Measurements from ENCODE around the gene SKP1.

The SKP1 gene

DNA sequence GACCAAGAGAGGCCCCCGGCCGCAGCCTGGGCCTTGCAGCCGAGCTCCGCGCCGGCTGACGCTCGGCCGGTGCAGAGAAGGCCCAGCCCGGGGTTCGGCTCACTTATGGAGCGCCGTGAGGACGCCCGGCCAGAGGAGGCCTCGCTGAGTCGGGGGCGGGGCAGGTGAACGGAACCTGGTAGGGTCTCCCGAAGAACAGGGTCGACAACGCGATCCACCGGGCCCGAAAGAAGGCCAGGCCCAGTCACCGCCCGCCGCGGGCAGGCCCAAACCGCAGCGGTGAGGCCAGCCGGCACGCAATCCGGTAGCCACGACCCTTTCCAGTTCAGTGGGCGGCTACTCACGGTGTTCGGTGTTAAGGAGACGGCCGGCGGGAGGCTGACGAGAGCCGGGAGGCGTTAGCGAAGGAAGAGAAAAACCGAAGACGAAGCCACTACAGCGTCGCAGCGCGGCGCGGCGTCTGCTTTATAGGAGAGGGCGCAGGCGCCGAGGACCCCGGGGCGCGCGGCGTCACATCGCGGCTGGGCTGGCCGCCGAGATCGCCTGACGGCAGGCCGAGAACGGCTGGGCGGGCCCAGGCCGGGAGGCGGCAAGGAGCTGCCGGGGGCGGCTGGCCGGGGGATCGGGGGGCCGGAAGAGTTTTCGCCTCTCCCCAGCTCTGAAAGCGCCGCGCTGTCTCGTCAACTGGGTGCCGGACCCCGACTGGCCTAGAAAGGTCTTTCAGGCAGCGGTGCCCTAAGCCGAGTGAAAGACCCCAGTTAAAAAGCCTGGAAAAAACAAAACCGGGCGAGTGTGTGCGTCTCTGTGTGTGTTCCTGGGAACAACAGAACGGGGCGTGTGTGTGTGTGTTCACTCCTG, at the start of gene SKP1:
Gene SKP1, minus strand, starts transcription at position 440 of the 858 bp plus-strand sequence. CDS start 2,928 bp downstream, outside the sequence.
- Histone ChIP-seq H3K9me2 (replicated peaks; ENCODE audit: control insufficient read depth, low read length) (no peaks in the 10 kb centered on the region), H3K36me3 (ENCODE audit: control insufficient read depth, low read length) (peaks cover 30% of the 10 kb centered on the region), H3K27ac (ENCODE audit: low read depth, low read length) (peak within 1 kb of the TSS; percentile 75), H3K27me3 (ENCODE audit: control insufficient read depth, low read length) (no peaks in the 10 kb centered on the region), H3F3A (ENCODE audit: control insufficient read depth, insufficient read depth) (no peaks in the 10 kb centered on the region), H3K4me2 (ENCODE audit: low read length) (peak within 1 kb of the TSS; percentile 96), H3K79me2 (ENCODE audit: control insufficient read depth, low read length) (peaks cover 58% of the 10 kb centered on the region), H4K20me1 (ENCODE audit: control insufficient read depth, insufficient read depth, low read depth, low read length) (peaks cover 19% of the 10 kb centered on the region), H3K4me1 (ENCODE audit: control insufficient read depth, low read length) (peaks cover 17% of the 10 kb centered on the region), H3K9me3 (ENCODE audit: control insufficient read depth, insufficient read depth, low read length) (no peaks in the 10 kb centered on the region), H3K4me3 (ENCODE audit: low read length) (peak within 1 kb of the TSS; percentile 99)
- no peak for TF ChIP-seq EZH2phosphoT487 (IDR thresholded peaks at IDR 0.05; ENCODE audit: borderline replicate concordance, low read length)
- TF ChIP-seq, protein P1, sequence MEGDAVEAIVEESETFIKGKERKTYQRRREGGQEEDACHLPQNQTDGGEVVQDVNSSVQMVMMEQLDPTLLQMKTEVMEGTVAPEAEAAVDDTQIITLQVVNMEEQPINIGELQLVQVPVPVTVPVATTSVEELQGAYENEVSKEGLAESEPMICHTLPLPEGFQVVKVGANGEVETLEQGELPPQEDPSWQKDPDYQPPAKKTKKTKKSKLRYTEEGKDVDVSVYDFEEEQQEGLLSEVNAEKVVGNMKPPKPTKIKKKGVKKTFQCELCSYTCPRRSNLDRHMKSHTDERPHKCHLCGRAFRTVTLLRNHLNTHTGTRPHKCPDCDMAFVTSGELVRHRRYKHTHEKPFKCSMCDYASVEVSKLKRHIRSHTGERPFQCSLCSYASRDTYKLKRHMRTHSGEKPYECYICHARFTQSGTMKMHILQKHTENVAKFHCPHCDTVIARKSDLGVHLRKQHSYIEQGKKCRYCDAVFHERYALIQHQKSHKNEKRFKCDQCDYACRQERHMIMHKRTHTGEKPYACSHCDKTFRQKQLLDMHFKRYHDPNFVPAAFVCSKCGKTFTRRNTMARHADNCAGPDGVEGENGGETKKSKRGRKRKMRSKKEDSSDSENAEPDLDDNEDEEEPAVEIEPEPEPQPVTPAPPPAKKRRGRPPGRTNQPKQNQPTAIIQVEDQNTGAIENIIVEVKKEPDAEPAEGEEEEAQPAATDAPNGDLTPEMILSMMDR (IDR thresholded peaks at IDR 0.05; ENCODE audit: low read depth, low read length, poor library complexity, severe bottlenecking), result no peak

DNA sequence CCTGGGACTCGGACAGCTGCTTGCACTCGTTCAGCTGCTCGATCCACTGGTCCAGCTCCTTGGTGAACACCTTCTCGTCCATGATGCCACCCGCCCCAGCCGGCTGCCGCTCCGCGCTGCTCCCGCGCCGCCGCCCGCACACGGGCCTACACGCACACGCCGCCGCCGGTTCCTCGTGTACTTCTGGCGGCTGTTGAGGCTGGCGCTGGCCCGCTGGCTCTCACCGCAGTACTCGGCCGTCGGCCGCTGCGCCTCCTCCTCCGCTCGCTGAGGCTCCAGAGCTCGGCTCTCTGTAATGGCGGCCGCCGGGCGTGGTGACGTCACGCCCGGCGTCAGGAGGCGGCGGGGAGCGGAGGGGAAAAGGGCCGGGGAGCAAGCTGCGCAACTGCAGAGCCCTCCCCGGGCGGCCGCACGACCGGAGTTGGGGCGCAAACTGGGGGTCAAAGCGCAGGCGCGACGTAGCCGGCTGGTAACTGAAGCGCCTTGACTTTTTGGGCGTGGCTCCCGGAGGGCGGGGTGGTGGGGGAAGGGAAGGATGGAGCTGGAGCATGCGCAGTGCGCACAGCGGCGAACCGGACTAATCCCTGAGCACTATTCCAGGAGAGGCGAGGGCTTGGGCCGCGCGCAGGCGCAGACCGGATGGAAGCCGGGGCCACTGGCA, 49.2 kb upstream of the SKP1 start, which contains the start of gene PPP2CA:
Gene PPP2CA, minus strand, starts transcription at position 294 of the 661 bp plus-strand sequence. Its CDS starts 212 bp downstream, at position 82.
- TF ChIP-seq, protein P1 (IDR thresholded peaks at IDR 0.05; ENCODE audit: low read depth, low read length, poor library complexity, severe bottlenecking), result no peak
- TF ChIP-seq EZH2phosphoT487 (IDR thresholded peaks at IDR 0.05; ENCODE audit: borderline replicate concordance, low read length), result no peak
- Histone ChIP-seq H3K27ac (ENCODE audit: low read depth, low read length) (peak within 1 kb of the TSS; percentile 83), H3K9me2 (replicated peaks; ENCODE audit: control insufficient read depth, low read length) (no peaks in the 10 kb centered on the region), H3K9me3 (ENCODE audit: control insufficient read depth, insufficient read depth, low read length) (no peaks in the 10 kb centered on the region), H3K36me3 (ENCODE audit: control insufficient read depth, low read length) (peaks cover 48% of the 10 kb centered on the region), H3F3A (ENCODE audit: control insufficient read depth, insufficient read depth) (no peaks in the 10 kb centered on the region), H3K79me2 (ENCODE audit: control insufficient read depth, low read length) (peaks cover 62% of the 10 kb centered on the region), H4K20me1 (ENCODE audit: control insufficient read depth, insufficient read depth, low read depth, low read length) (peaks cover 35% of the 10 kb centered on the region; the same call in 1 of the 2 replicates), H3K4me1 (ENCODE audit: control insufficient read depth, low read length) (peaks cover 44% of the 10 kb centered on the region), H3K4me2 (ENCODE audit: low read length) (peak within 1 kb of the TSS; percentile 83), H3K4me3 (ENCODE audit: low read length) (peak within 1 kb of the TSS; percentile 97), H3K27me3 (ENCODE audit: control insufficient read depth, low read length) (no peaks in the 10 kb centered on the region)

DNA sequence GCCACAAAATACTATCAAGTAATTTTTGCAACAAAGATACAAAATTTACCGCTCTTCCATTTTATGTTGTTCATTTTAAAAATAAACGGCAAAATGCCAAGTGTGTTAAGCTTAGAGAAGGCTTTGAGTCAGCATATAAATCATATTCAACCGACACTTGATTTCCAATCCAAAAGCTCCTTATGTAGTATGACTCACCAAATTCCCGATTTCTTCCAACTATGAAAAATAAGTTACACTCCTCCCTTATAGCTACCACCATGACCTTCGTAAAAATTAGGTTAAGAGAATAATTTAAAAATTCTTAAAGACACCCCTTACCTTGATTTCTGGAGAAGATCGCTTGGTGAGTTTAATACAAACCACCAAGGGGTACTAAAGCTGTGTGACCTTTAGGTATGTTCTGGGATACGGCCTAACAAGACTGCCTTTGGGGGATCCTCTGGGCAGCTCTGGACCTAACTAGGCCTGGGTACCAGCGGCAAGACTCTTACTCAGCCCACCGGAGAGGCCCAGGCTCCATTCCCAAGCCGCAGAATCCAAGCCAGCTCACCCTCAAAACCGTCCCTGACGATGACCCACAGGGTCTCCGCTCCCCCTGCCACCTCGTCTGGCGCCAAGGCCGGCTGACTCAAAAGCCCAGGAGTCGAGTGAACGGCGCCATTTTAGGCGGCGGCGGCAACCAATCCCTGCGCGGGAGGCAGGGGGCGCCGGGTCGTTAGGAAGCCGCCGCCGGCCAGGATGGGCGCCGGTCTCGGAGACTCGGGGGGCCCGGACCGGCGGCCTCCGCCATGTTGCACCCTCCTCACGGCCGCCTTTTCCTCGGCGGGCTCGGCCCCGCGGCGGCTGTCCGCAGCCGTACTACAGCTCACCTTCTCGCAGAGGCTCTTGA, 48.4 kb upstream of the SKP1 start:
- peak overlapping the region; percentile 83 for H3K4me2 ChIP-seq (ENCODE audit: low read length)
- H3K36me3 ChIP-seq (ENCODE audit: control insufficient read depth, low read length), result peaks cover 54% of the 10 kb centered on the region
- H3K79me2 ChIP-seq (ENCODE audit: control insufficient read depth, low read length), result peaks cover 69% of the 10 kb centered on the region
- peak overlapping the region; percentile 97 for H3K4me3 ChIP-seq (ENCODE audit: low read length)
- H3K27me3 ChIP-seq (ENCODE audit: control insufficient read depth, low read length), result no peaks in the 10 kb centered on the region
- H3F3A ChIP-seq (ENCODE audit: control insufficient read depth, insufficient read depth), result no peaks in the 10 kb centered on the region
- H3K27ac ChIP-seq (ENCODE audit: low read depth, low read length), result peak overlapping the region; percentile 83
- no peaks in the 10 kb centered on the region for H3K9me3 ChIP-seq (ENCODE audit: control insufficient read depth, insufficient read depth, low read length)
- peaks cover 50% of the 10 kb centered on the region for H3K4me1 ChIP-seq (ENCODE audit: control insufficient read depth, low read length)
- no peaks in the 10 kb centered on the region for H3K9me2 ChIP-seq (replicated peaks; ENCODE audit: control insufficient read depth, low read length)
- peaks cover 41% of the 10 kb centered on the region; the same call in 1 of the 2 replicates for H4K20me1 ChIP-seq (ENCODE audit: control insufficient read depth, insufficient read depth, low read depth, low read length)
- TF ChIP-seq, protein P1 (IDR thresholded peaks at IDR 0.05; ENCODE audit: low read depth, low read length, poor library complexity, severe bottlenecking), result no peak
- no peak for TF ChIP-seq EZH2phosphoT487 (IDR thresholded peaks at IDR 0.05; ENCODE audit: borderline replicate concordance, low read length)

All from DOHH2 (cell line).